Hepatocyte (in vitro differentiated cells): ENCODE measurements around the gene PTPN2. TPM values are rescaled to one million over a fixed set of nuclear protein-coding genes. Genes with fewer than 3 reads are reported as not detected.
"Not testable (repeated sequence)": the region's sequence is repeated elsewhere in the genome, so short reads cannot be mapped to it uniquely, and the experiment has no call there.

Experiments used
- DNase-seq: peaks from one replicate; pipeline ENCODE4 v3.0.0-alpha.2; 2016; ENCODE audit warnings: low spot score
- H2AFZ ChIP-seq: fragments of 200-600 bp; sonication (generic); 2 replicates; pipeline ENCODE4 v1.6.0; 2016; ENCODE audit warnings: antibody characterized with exemption, mild to moderate bottlenecking
- H3K27ac ChIP-seq: fragments of 200-600 bp; sonication (generic); 2 replicates; pipeline ENCODE4 v1.5.1; 2016; ENCODE audit warnings: mild to moderate bottlenecking
- H3K27me3 ChIP-seq: fragments of 200-600 bp; sonication (generic); 2 replicates; pipeline ENCODE4 v1.6.1; 2016
- H3K36me3 ChIP-seq: fragments of 200-600 bp; sonication (generic); replicated peaks from 2 replicates; pipeline ENCODE4 v1.5.1; 2016; ENCODE audit warnings: low read depth; ENCODE audit not compliant: insufficient read depth
- H3K4me1 ChIP-seq: fragments of 200-600 bp; sonication (generic); 2 replicates; pipeline ENCODE4 v1.5.1; 2016; ENCODE audit warnings: mild to moderate bottlenecking, moderate library complexity; ENCODE audit not compliant: insufficient read depth
- H3K4me2 ChIP-seq: fragments of 200-600 bp; sonication (generic); 2 replicates; pipeline ENCODE4 v1.6.0; 2016
- H3K4me3 ChIP-seq: fragments of 200-600 bp; sonication (generic); 2 replicates; pipeline ENCODE4 v1.5.1; 2016; ENCODE audit warnings: mild to moderate bottlenecking
- H3K79me2 ChIP-seq: fragments of 200-600 bp; sonication (generic); 2 replicates; pipeline ENCODE4 v1.6.0; 2017; ENCODE audit warnings: mild to moderate bottlenecking
- H3K9me2 ChIP-seq: fragments of 200-600 bp; sonication (generic); replicated peaks from 2 replicates; pipeline ENCODE4 v1.6.0; 2017; ENCODE audit warnings: mild to moderate bottlenecking; ENCODE audit not compliant: insufficient read depth
- H3K9me3 ChIP-seq: fragments of 200-600 bp; sonication (generic); 2 replicates; pipeline ENCODE4 v1.5.1; 2016; ENCODE audit warnings: low read depth, mild to moderate bottlenecking
- H4K20me1 ChIP-seq: fragments of 200-600 bp; sonication (generic); 2 replicates; pipeline ENCODE4 v1.6.0; 2016; ENCODE audit warnings: mild to moderate bottlenecking; ENCODE audit not compliant: insufficient read depth, poor library complexity, severe bottlenecking
- CTCF ChIP-seq: fragments of 200-600 bp; sonication (generic); IDR thresholded peaks from 2 replicates; pipeline ENCODE4 v1.5.1; 2016; ENCODE audit warnings: antibody characterized with exemption, mild to moderate bottlenecking; ENCODE audit not compliant: poor library complexity
- EZH2 ChIP-seq: fragments of 200-600 bp; sonication (generic); IDR thresholded peaks from 2 replicates; pipeline ENCODE4 v1.6.1; 2016; ENCODE audit warnings: antibody characterized with exemption, mild to moderate bottlenecking, borderline replicate concordance
- EZH2phosphoT487 ChIP-seq: fragments of 200-600 bp; sonication (generic); IDR thresholded peaks from one replicate; pipeline ENCODE4 v1.6.1; 2018; ENCODE audit warnings: antibody characterized with exemption, mild to moderate bottlenecking, low read depth, moderate library complexity; ENCODE audit not compliant: unreplicated experiment, severe bottlenecking
- WGBS: methylation state at CpG from one replicate; pipeline ENCODE4 v1.1.6; 2016; ENCODE audit warnings: low lambda C conversion rate; ENCODE audit errors: missing lambda C conversion rate; 5-methylcytosine and 5-hydroxymethylcytosine counted together
- polyA plus RNA-seq: library from polyadenylated mRNA; unstranded; fragments of >200 nt; fragmentation: Nextera tagmentation; extraction: Ambion mirVana; gene quantifications from 2 replicates; pipeline ENCODE4 v1.2.1, GENCODE V29; 2016
- total RNA-seq: library from RNA; depleted of rRNA; stranded (reverse); fragments of >200 nt; gene quantifications from 2 replicates; pipeline ENCODE4 v1.2.3, GENCODE V29; 2014

Gene PTPN2
- total and polyA plus RNA-seq, 2 experiments from 2014 or later: 32.0 to 36.7 TPM

DNA sequence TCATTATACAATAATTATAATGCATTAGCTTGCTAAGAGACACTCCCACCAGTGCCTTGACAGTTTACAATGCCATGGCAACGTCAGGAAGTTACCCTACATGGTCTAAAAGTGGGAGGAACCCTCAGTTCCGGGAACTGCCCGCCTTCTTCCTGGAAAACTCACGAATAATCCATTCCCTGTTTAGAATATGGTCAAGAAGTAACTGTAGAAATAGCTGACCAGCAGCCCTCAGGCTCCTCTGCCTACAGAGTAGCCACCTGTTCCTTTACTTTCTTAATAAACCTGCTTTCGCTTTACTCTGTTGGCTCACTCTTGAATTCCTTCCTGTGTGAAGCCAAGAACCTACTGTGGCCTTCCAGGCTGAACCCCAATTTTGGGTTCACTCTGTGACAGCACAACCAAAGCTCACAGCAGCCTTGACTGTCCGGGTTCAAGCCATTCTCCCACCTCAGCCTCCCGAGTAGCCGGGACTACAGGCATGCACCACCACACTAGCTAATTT is 20.0 kb upstream of the PTPN2 start:
- H3K36me3 ChIP-seq: no peaks in the 10 kb centered on the region
- no peak overlapping the region for H2AFZ ChIP-seq
- H3K4me3 ChIP-seq: no peak overlapping the region
- no peak overlapping the region for H3K27ac ChIP-seq
- 76% methylated on average over 8 of the region's 8 CpGs for WGBS
- H3K4me1 ChIP-seq: no peaks in the 10 kb centered on the region
- H3K9me3 ChIP-seq: no peaks in the 10 kb centered on the region
- no peak overlapping the region for H3K4me2 ChIP-seq
- no peaks in the 10 kb centered on the region for H3K79me2 ChIP-seq
- no peak for TF ChIP-seq EZH2phosphoT487
- no peak for TF ChIP-seq CTCF
- no peak for TF ChIP-seq EZH2
- DNase-seq: no peak
- H3K9me2 ChIP-seq: no peaks in the 10 kb centered on the region
- H3K27me3 ChIP-seq: no peaks in the 10 kb centered on the region
- H4K20me1 ChIP-seq: no peaks in the 10 kb centered on the region

DNA sequence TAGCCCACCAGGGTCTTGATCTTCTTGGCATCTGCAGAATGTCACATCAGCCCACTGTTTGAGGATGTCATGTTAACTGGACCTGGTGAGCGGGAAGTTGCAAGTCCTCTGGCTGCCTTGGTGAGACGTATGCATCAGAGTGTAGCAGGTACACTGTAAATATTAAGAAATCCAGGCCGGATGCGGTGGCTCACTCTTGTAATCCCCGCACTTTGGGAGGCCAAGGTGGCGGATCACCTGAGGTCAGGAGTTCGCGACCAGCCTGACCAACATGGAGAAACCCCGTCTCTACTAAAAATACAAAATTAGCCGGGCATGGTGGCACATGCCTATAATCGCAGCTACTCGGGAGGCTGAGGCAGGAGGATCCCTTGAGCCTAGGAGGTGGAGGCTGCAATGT is 17.2 kb upstream of the PTPN2 start:
- not testable (repeated sequence) for H2AFZ ChIP-seq, H3K36me3 ChIP-seq, H3K4me1 ChIP-seq, H3K27ac ChIP-seq, H3K9me3 ChIP-seq, DNase-seq, H3K79me2 ChIP-seq, H4K20me1 ChIP-seq, H3K9me2 ChIP-seq, H3K4me3 ChIP-seq, H3K4me2 ChIP-seq, H3K27me3 ChIP-seq
- 96% methylated on average over 12 of the region's 12 CpGs for WGBS

DNA sequence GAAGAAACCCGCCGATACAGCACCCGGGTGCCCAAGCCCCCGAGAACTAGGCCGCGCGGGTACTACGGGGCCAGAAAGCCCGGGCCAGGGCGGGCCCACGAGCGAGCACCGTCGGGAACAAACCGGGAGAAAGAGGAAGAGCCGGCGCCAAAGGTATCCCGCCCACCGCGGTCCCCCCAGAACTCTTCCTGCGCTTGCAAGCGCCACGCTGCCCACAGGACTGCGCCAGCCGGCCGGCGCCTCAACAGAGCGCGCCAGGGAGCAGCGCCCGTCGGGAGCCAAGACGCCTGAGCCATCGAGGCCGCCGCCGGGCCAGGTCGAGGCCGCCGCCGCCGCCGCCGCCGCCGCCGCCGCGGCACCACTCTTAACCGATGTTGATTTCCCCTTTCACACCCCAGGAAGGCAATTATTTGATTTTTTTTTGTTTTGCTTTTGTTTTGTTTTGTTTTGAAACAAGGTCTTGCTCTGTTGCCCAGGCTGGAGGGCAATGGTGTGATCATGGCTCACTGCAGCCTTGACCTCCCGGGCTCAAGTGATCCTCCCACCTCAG is 12.8 kb upstream of the PTPN2 start:
- not testable (repeated sequence) for H2AFZ ChIP-seq, H3K27ac ChIP-seq, H3K4me2 ChIP-seq, DNase-seq, H3K9me3 ChIP-seq, H3K27me3 ChIP-seq, H3K9me2 ChIP-seq, H4K20me1 ChIP-seq, H3K4me1 ChIP-seq, H3K79me2 ChIP-seq, H3K36me3 ChIP-seq, H3K4me3 ChIP-seq
- WGBS: 98% methylated on average over 31 of the region's 51 CpGs

DNA sequence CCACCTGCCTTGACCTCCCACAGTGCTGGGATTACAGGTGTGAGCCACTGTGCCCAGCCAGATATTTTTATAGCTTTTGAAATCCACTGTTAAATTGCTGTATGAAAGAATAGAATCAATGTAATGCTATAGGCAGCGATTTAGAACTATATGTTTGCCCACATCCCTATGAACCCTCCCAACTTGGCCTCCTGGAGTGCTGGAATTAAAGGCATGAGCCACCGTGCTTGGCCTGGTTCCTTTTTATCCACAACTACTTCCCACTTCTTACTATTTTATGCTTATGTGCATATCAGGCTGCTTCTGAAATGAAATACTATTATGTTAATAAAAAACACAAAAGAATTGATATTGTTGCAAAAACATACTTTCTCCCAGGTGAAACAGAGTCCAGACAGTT is 11.6 kb upstream of the PTPN2 start:
- DNase-seq: no peak
- H3K4me2 ChIP-seq: no peak overlapping the region
- H2AFZ ChIP-seq: no peak overlapping the region
- no peaks in the 10 kb centered on the region for H3K9me3 ChIP-seq
- H3K27ac ChIP-seq: no peak overlapping the region
- 66% methylated on average over 2 of the region's 2 CpGs for WGBS
- no peak overlapping the region for H3K4me3 ChIP-seq
- no peaks in the 10 kb centered on the region for H3K36me3 ChIP-seq
- H3K9me2 ChIP-seq: no peaks in the 10 kb centered on the region
- H3K27me3 ChIP-seq: no peaks in the 10 kb centered on the region
- H3K79me2 ChIP-seq: no peaks in the 10 kb centered on the region
- no peak for TF ChIP-seq CTCF
- no peak for TF ChIP-seq EZH2
- no peak for TF ChIP-seq EZH2phosphoT487
- H4K20me1 ChIP-seq: no peaks in the 10 kb centered on the region
- H3K4me1 ChIP-seq: no peaks in the 10 kb centered on the region
